HG03378 (cell line): ENCODE data around the gene GLYATL2.

ENCODE experiments used
- ATAC-seq: cut with Tn5 transposase; IDR thresholded peaks from one replicate; pipeline ENCODE4 v1.9.1; 2021; ENCODE audit warnings: mild to moderate bottlenecking, moderate library complexity; ENCODE audit not compliant: unreplicated experiment

GLYATL2 gene

GRCh38 chr11:58844361-58845005 is at the start of gene GLYATL2:
Gene GLYATL2, minus strand, starts transcription at chr11:58844704. Its CDS starts 5,092 bp downstream, at chr11:58839612.
- no peak for ATAC-seq

GRCh38 chr11:58893899-58894298 is 49.4 kb upstream of the GLYATL2 start:
- no peak for ATAC-seq

GRCh38 chr11:58888579-58888978 is 44.1 kb upstream of the GLYATL2 start:
- ATAC-seq: no peak

GRCh38 chr11:58887452-58887851 is 42.9 kb upstream of the GLYATL2 start:
- ATAC-seq: no peak

GRCh38 chr11:58880625-58881024 is 36.1 kb upstream of the GLYATL2 start:
- ATAC-seq: no peak

GRCh38 chr11:58880166-58880565 is 35.7 kb upstream of the GLYATL2 start:
- no peak for ATAC-seq

- ATAC-seq: no peak
Measured at GRCh38 chr11:58867556-58867955, 23.1 kb upstream of the GLYATL2 start.

- ATAC-seq: no peak
Measured at GRCh38 chr11:58866788-58867187, 22.3 kb upstream of the GLYATL2 start.

- no peak for ATAC-seq
Measured at GRCh38 chr11:58864335-58864734, 19.8 kb upstream of the GLYATL2 start.

GRCh38 chr11:58863697-58864096 is 19.2 kb upstream of the GLYATL2 start:
- ATAC-seq: no peak

- no peak for ATAC-seq
Measured at GRCh38 chr11:58861533-58861932, 17.0 kb upstream of the GLYATL2 start.

- ATAC-seq: no peak
Measured at GRCh38 chr11:58856806-58857205, 12.3 kb upstream of the GLYATL2 start.

- no peak for ATAC-seq
Measured at GRCh38 chr11:58845386-58845785, 882 bp upstream of the GLYATL2 start.

GRCh38 chr11:58837707-58838388 is 6.7 kb downstream of the GLYATL2 start:
- no peak for ATAC-seq

GRCh38 chr11:58832056-58832645 is 12.4 kb downstream of the GLYATL2 start:
- no peak for ATAC-seq

GRCh38 chr11:58830673-58831301 is 13.7 kb downstream of the GLYATL2 start:
- no peak for ATAC-seq

GRCh38 chr11:58829786-58830185 is 14.7 kb downstream of the GLYATL2 start:
- no peak for ATAC-seq

GRCh38 chr11:58813693-58814092 is 30.8 kb downstream of the GLYATL2 start:
- ATAC-seq: no peak

GRCh38 chr11:58811499-58811898 is 33.0 kb downstream of the GLYATL2 start:
- ATAC-seq: no peak

- ATAC-seq: no peak
Measured at GRCh38 chr11:58807343-58807742, 37.2 kb downstream of the GLYATL2 start.

- ATAC-seq: no peak
Measured at GRCh38 chr11:58805065-58805464, 39.4 kb downstream of the GLYATL2 start.
